Testis (tissue), 3 donors: Measurements from ENCODE around the gene CD3D. TPM values are rescaled to one million over a fixed set of nuclear protein-coding genes. Genes with fewer than 3 reads are reported as not detected.

ENCODE experiments used
- DNase-seq: peaks from one replicate; pipeline ENCODE4 v3.0.0-alpha.2; 2019
- H3K27ac ChIP-seq, 2 donors: fragments of 200-600 bp; sonication (generic); one replicate each; pipeline ENCODE4 v1.5.1; 2019
- H3K27me3 ChIP-seq: fragments of 200-600 bp; sonication (generic); one replicate; pipeline ENCODE4 v1.5.1; 2019
- H3K36me3 ChIP-seq: fragments of 200-600 bp; sonication (generic); one replicate; pipeline ENCODE4 v1.5.1; 2017; ENCODE audit warnings: low read depth; ENCODE audit errors: missing control alignments
- H3K4me1 ChIP-seq: fragments of 200-600 bp; sonication (generic); one replicate; pipeline ENCODE4 v1.5.1; 2019
- H3K4me3 ChIP-seq, 2 donors: fragments of 200-600 bp; sonication (generic); one replicate each; pipeline ENCODE4 v1.5.1; 2017 to 2019
- H3K9me3 ChIP-seq: fragments of 200-600 bp; sonication (generic); one replicate; pipeline ENCODE4 v1.5.1; 2017
- POLR2A ChIP-seq: fragments of 450-650 bp; IDR thresholded peaks from one replicate; pipeline ENCODE4 v1.6.1; 2017; ENCODE audit warnings: antibody characterized with exemption, mild to moderate bottlenecking, moderate library complexity
- WGBS, 2 donors: methylation state at CpG; one replicate each; pipeline ENCODE4 v1.1.5; 2018; 5-methylcytosine and 5-hydroxymethylcytosine counted together
- intact Hi-C: fragments of 100-400 bp; cut with DNase I; formaldehyde crosslinking; loops from one replicate; pipeline ENCODE4 v1.15.1; 2023; ENCODE audit warnings: low total_unique reads
- polyA plus RNA-seq: library from polyadenylated mRNA; stranded (reverse); fragments of 350-450 nt; fragmentation: Illumina TruSeq; extraction: RNeasy Lipid Tissue Mini Kit (QIAGEN cat#74804); gene quantifications from one replicate; pipeline ENCODE4 v1.2.3, GENCODE V29; 2014; ENCODE audit warnings: low read depth, low replicate concordance; ENCODE audit not compliant: insufficient read depth
- total RNA-seq, 2 donors: library from RNA; depleted of rRNA; stranded (reverse); fragments of >200 nt; gene quantifications; one replicate each; pipeline ENCODE4 v1.2.3, GENCODE V29; 2016
- TF ChIP-seq, protein P1 (sequence below), 3 experiments: fragments of 450-650 bp in 2 of 3; fragments of 200-600 bp in 1 of 3; sonication (generic) in 1 of 3; IDR thresholded peaks; one replicate each; pipeline ENCODE4 v1.5.1; 2016 to 2019; ENCODE audit warnings: antibody characterized with exemption in 3 of 3, mild to moderate bottlenecking in 2 of 3, moderate library complexity in 1 of 3

CD3D gene
- total and polyA plus RNA-seq, 3 donors from 2014 or later: 1.8 to 7.2 TPM; not detected in 1

DNA sequence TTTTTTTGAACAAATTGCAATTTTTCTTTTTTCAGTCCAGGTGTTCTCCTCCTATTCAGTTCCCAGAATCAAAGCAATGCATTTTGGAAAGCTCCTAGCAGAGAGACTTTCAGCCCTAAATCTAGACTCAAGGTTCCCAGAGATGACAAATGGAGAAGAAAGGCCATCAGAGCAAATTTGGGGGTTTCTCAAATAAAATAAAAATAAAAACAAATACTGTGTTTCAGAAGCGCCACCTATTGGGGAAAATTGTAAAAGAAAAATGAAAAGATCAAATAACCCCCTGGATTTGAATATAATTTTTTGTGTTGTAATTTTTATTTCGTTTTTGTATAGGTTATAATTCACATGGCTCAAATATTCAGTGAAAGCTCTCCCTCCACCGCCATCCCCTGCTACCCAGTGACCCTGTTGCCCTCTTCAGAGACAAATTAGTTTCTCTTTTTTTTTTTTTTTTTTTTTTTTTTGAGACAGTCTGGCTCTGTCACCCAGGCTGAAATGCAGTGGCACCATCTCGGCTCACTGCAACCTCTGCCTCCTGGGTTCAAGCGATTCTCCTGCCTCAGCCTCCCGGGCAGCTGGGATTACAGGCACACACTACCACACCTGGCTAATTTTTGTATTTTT is 10.7 kb upstream of the CD3D start:
- Histone ChIP-seq H3K36me3 (no peaks in the 10 kb centered on the region), H3K27me3 (no peaks in the 10 kb centered on the region), H3K27ac (no peak overlapping the region), H3K9me3 (no peaks in the 10 kb centered on the region), H3K4me1 (no peaks in the 10 kb centered on the region), H3K4me3 (no peak overlapping the region)
- DNase-seq: no peak
- intact Hi-C loops: no loop called here
- TF ChIP-seq POLR2A: no peak
- TF ChIP-seq, protein P1, sequence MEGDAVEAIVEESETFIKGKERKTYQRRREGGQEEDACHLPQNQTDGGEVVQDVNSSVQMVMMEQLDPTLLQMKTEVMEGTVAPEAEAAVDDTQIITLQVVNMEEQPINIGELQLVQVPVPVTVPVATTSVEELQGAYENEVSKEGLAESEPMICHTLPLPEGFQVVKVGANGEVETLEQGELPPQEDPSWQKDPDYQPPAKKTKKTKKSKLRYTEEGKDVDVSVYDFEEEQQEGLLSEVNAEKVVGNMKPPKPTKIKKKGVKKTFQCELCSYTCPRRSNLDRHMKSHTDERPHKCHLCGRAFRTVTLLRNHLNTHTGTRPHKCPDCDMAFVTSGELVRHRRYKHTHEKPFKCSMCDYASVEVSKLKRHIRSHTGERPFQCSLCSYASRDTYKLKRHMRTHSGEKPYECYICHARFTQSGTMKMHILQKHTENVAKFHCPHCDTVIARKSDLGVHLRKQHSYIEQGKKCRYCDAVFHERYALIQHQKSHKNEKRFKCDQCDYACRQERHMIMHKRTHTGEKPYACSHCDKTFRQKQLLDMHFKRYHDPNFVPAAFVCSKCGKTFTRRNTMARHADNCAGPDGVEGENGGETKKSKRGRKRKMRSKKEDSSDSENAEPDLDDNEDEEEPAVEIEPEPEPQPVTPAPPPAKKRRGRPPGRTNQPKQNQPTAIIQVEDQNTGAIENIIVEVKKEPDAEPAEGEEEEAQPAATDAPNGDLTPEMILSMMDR (IDR thresholded peaks at IDR 0.05): peak in 2 of 3 experiments; percentile 18 to 61
- 17 to 37% methylated on average over 6 of the region's 6 CpGs for WGBS, 2 donors

DNA sequence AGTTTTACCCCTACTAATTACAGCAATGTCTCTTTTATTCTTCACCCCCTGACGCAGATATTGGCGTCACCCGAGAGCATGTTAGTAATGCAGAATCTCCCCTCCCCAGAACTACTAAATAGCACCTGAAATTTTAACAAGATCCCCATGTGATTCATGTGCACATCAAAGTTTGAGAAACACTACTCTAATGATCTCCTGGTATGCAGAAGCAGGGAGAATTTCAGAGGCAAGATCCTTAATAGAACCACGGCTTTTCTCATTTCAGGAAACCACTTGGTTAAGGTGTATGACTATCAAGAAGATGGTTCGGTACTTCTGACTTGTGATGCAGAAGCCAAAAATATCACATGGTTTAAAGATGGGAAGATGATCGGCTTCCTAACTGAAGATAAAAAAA is 7.0 kb upstream of the CD3D start:
- WGBS, 2 donors: 84% methylated on average over 6 of the region's 6 CpGs
- H3K27me3 ChIP-seq: no peaks in the 10 kb centered on the region
- TF ChIP-seq POLR2A: no peak
- TF ChIP-seq, protein P1 (IDR thresholded peaks at IDR 0.05): no peak

DNA sequence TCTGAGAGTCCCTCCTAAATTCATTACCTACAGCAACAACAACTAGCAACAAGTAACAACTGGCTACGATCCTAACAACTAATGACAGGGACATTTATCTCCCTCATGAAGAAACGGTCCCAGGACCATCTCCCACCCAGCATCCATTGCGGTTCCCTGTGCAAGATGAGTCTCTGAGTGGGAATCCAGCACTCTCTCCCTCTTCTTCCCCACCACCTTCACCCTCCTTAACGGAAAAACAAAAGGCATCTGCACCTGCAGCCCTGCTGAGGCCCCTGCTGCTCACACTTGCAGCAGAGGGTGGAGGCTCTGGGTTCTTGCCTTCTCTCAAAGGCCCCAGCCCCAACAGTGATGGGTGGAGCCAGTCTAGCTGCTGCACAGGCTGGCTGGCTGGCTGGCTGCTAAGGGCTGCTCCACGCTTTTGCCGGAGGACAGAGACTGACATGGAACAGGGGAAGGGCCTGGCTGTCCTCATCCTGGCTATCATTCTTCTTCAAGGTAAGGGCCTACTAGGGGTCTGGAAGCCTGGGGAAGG is 1.5 kb upstream of the CD3D start, which contains the start of gene CD3G:
TSS of gene CD3G (plus strand) at position 364 of the 535 bp plus-strand sequence. CDS start at position 444, 80 bp downstream.
- TF ChIP-seq POLR2A: no peak
- TF ChIP-seq, protein P1 (IDR thresholded peaks at IDR 0.05): no peak
- no peaks in the 10 kb centered on the region for H3K36me3 ChIP-seq
- H3K27ac ChIP-seq: no peak within 1 kb of the TSS
- H3K4me1 ChIP-seq: no peaks in the 10 kb centered on the region
- intact Hi-C loops: loop anchor here (10.0 kb wide), 1 partner anchor 139 kb away; no protein-coding TSS in a partner anchor
- no peak for DNase-seq
- 70 to 79% methylated on average over 4 to 6 of the region's 6 CpGs for WGBS, 2 donors
- no peaks in the 10 kb centered on the region for H3K27me3 ChIP-seq
- H3K4me3 ChIP-seq: no peak within 1 kb of the TSS
- no peaks in the 10 kb centered on the region for H3K9me3 ChIP-seq

More for the DNA sequence above, 7.0 kb upstream of the CD3D start:
- Histone ChIP-seq H3K27ac (no peak overlapping the region), H3K9me3 (no peaks in the 10 kb centered on the region), H3K4me1 (no peaks in the 10 kb centered on the region), H3K36me3 (no peaks in the 10 kb centered on the region), H3K4me3 (no peak overlapping the region)
- DNase-seq: no peak
- intact Hi-C loops: loop anchor here (10.0 kb wide), 1 partner anchor 145 kb away; no protein-coding TSS in a partner anchor

DNA sequence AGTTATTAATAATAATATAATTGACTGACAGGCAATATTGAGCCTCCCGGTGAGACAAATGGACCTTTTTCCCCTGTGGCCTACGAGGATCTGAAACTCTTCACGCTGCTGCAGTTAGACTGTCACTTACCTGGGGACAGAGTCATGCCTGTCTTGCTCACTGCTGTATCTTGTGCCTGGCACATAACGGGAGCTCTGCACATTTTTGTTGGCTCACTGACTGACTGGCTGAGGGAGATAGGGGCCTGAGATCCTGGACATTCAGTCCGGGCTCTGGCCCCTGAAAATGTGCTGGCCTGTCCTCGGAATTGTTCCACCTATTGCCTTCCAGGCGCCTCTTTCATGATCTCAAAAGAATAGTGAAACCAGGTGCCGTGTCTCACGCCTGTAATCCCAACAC is 743 bp upstream of the CD3D start:
- no peaks in the 10 kb centered on the region for H3K27me3 ChIP-seq
- DNase-seq: no peak
- 74 to 89% methylated on average over 8 to 9 of the region's 9 CpGs for WGBS, 2 donors
- no peak overlapping the region for H3K27ac ChIP-seq
- H3K4me1 ChIP-seq: no peaks in the 10 kb centered on the region
- TF ChIP-seq, protein P1 (IDR thresholded peaks at IDR 0.05): no peak
- TF ChIP-seq POLR2A: no peak
- intact Hi-C loops: loop anchor here (10.0 kb wide), 1 partner anchor 138 kb away; no protein-coding TSS in a partner anchor
- H3K36me3 ChIP-seq: no peaks in the 10 kb centered on the region
- no peaks in the 10 kb centered on the region for H3K9me3 ChIP-seq
- H3K4me3 ChIP-seq: no peak overlapping the region
